ENCODE results near the gene ADGRF4.
"Not testable (repeated sequence)": the region's sequence is repeated elsewhere in the genome, so short reads cannot be mapped to it uniquely, and the experiment has no call there.

ADGRF4 gene

DNA sequence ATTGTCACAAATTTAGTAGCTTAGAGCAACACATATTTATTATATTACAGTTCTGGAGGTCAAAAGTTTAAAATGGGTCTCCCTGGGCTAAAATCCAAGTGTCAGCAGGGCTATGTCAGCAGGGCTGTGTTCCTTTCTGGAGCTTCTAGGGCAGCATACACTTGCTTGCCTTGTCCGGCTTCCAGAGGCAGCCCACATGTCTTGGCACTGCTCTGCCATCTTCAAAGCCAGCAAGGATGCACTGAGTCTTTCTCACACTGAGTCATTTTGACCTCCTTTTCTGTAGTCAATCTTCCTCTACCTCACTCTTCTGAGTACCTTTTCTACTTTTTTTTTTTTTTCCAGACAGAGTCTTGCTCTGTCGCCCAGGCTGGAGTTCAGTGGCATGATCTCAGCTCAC lies 39.0 kb downstream of the ADGRF4 start:
- no peak for DNase-seq
- Mint-ChIP-seq H3K27me3 (ENCODE audit: low read depth, poor library complexity) (no peaks in the 10 kb centered on the region), H3K4me3 (no peak overlapping the region), H3K27ac (no peak overlapping the region), H3K9me3 (no peaks in the 10 kb centered on the region), H3K4me1 (peaks cover 10% of the 10 kb centered on the region), H3K36me3 (ENCODE audit: low read depth) (no peaks in the 10 kb centered on the region)
- TF ChIP-seq CTCF (IDR thresholded peaks at IDR 0.05) = no peak

DNA sequence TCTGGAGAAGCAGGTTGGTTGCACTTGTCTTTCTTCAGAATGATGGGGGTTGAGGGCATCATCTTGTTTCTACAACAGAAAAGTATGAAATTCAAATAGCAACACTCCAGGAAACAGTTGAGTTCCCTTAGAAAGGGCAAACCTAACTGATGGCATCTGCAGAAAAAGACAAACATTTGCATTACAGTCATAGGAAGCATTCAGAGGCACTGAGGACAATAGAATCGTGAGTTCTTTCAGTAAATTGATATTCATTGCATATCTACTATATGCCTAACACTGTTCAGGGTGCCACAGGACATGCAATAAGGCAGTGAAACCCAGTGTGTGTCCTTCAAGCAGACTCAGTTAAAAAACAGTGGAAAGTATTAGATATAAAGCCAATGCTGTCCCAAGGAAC lies 42.3 kb downstream of the ADGRF4 start:
- Mint-ChIP-seq H3K9me3 (peaks cover 8% of the 10 kb centered on the region), H3K27me3 (ENCODE audit: low read depth, poor library complexity) (no peaks in the 10 kb centered on the region), H3K36me3 (ENCODE audit: low read depth) (no peaks in the 10 kb centered on the region), H3K4me1 (no peaks in the 10 kb centered on the region), H3K27ac (no peak overlapping the region), H3K4me3 (no peak overlapping the region)
- no peak for TF ChIP-seq CTCF (IDR thresholded peaks at IDR 0.05)
- DNase-seq = no peak

DNA sequence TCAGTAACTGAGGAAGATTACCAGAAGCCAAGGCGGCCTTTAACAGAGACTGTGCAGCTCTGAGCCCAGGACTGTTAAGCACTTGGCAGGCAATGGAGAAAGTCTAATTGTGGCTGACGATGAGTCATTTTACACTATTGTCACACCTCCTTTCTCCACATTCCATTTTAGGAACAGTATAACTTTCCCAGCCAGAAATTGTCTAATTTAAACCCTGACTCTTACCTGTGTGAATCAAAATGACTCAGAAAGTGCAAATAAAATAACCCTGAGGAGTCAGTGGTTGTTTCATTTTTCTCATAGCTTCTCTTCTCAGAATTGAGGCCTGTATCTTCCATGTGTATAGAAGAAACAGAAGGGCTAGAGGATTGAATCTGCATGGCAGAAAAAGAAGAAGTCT lies 43.4 kb downstream of the ADGRF4 start:
- no peak overlapping the region for H3K4me3 Mint-ChIP-seq
- H3K36me3 Mint-ChIP-seq (ENCODE audit: low read depth) = no peaks in the 10 kb centered on the region
- H3K4me1 Mint-ChIP-seq = no peaks in the 10 kb centered on the region
- H3K27ac Mint-ChIP-seq = no peak overlapping the region
- no peak for DNase-seq
- H3K9me3 Mint-ChIP-seq = peaks cover 8% of the 10 kb centered on the region
- TF ChIP-seq CTCF (IDR thresholded peaks at IDR 0.05) = no peak
- no peaks in the 10 kb centered on the region for H3K27me3 Mint-ChIP-seq (ENCODE audit: low read depth, poor library complexity)

DNA sequence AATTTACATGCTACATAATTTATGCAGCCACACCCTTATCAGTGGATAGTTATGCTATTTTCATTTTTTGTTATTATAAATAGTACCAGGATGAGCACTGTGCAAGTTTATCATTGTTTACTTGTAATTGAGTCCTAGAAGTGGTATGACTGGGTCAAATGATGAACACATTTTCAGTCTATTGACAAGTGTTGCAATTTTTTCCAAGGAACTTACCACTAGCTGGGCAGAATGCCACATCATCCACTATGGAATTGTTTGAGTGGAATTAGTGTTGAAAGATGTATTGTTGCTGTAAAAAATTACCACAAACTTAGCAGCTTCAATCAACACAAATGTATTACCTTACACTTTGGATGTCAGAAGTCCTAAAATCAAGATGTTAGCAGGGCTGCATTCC lies 45.4 kb downstream of the ADGRF4 start:
- Mint-ChIP-seq H3K9me3 (peaks cover 8% of the 10 kb centered on the region), H3K27ac (no peak overlapping the region), H3K4me3 (no peak overlapping the region), H3K36me3 (ENCODE audit: low read depth) (no peaks in the 10 kb centered on the region), H3K4me1 (no peaks in the 10 kb centered on the region), H3K27me3 (ENCODE audit: low read depth, poor library complexity) (no peaks in the 10 kb centered on the region)
- no peak for TF ChIP-seq CTCF (IDR thresholded peaks at IDR 0.05)
- no peak for DNase-seq

GRCh38 chr6:47745269-47745668 lies 46.9 kb downstream of the ADGRF4 start:
- not testable (repeated sequence) for H3K27ac Mint-ChIP-seq; H3K4me1 Mint-ChIP-seq; H3K9me3 Mint-ChIP-seq; DNase-seq; H3K27me3 Mint-ChIP-seq (ENCODE audit: low read depth, poor library complexity); H3K4me3 Mint-ChIP-seq; H3K36me3 Mint-ChIP-seq (ENCODE audit: low read depth)

- Mint-ChIP-seq H3K9me3 (peaks cover 23% of the 10 kb centered on the region), H3K4me3 (no peak overlapping the region), H3K27ac (no peak overlapping the region), H3K36me3 (ENCODE audit: low read depth) (peaks cover 6% of the 10 kb centered on the region), H3K27me3 (ENCODE audit: low read depth, poor library complexity) (no peaks in the 10 kb centered on the region), H3K4me1 (no peaks in the 10 kb centered on the region)
- DNase-seq = no peak
- TF ChIP-seq CTCF (IDR thresholded peaks at IDR 0.05) = no peak
These were observed 51.4 kb downstream of the ADGRF4 start for GRCh38 chr6:47749757-47750156.

Measured in nephron progenitor cell (in vitro differentiated cells).